T47D (cell line): ENCODE results near the gene G6PD.

Experiments used
- DNase-seq, 2 experiments: peaks; one replicate each; pipeline versions ENCODE4 v3.0.0 to v3.0.0-alpha.2; 2011 to 2012; ENCODE audit warnings: low read depth in 1 of 2, low spot score in 1 of 2
- JUND ChIP-seq: IDR thresholded peaks from 2 replicates; pipeline ENCODE4 v1.6.1; 2012; ENCODE audit warnings: low read depth
- in situ Hi-C: cut with HindIII; loops from 2 replicates; pipeline ENCODE4 v1.10.0; 2016; ENCODE audit warnings: low sequenced_read_pairs, low pct_unique_long_range_greater_than_20kb

Gene G6PD

DNA sequence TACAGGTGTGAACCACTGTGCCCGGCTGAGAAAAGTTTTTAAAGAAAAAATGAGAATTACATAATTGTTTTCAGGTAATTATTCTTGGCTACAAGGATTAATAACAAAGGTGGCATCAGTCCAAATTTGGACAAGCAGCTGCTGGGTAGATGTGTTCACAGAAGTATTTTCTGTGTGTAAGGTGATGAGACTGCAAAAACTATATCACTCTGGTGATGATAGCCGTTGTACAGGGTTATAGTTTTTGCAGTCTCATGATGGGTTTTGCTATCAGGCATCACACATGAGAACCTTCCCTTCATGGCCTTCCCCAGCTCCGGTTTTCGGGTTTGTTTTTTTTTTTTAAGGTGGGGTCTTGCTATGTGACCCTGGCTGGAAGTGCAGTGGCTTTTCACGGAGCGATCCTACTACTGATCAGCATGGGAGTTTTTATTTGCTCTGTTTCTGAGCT is 51.1 kb downstream of the G6PD start:
- DNase-seq = no peak
- TF ChIP-seq JUND = no peak
- in situ Hi-C loops = no loop called here

DNA sequence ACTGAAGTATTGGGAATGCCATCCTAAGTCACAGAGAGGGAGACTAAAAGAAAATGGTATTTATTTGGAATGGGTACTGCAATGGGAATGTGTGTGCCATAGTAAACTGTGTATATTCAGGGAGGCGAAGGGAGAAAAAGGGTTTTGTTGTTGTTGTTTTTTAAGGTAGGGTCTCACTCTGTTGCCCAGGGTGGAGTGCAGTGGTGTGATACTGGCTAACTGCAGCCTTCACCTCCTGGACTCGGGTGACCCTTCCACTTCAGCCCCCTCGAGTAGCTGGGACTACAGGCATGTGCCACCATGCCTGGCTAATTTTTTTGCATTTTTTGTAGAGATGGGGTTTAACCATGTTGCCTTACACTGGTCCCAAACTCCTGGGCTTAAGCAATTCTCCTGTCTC is 51.9 kb downstream of the G6PD start:
- DNase-seq = no peak
- in situ Hi-C loops = no loop called here
- no peak for TF ChIP-seq JUND

DNA sequence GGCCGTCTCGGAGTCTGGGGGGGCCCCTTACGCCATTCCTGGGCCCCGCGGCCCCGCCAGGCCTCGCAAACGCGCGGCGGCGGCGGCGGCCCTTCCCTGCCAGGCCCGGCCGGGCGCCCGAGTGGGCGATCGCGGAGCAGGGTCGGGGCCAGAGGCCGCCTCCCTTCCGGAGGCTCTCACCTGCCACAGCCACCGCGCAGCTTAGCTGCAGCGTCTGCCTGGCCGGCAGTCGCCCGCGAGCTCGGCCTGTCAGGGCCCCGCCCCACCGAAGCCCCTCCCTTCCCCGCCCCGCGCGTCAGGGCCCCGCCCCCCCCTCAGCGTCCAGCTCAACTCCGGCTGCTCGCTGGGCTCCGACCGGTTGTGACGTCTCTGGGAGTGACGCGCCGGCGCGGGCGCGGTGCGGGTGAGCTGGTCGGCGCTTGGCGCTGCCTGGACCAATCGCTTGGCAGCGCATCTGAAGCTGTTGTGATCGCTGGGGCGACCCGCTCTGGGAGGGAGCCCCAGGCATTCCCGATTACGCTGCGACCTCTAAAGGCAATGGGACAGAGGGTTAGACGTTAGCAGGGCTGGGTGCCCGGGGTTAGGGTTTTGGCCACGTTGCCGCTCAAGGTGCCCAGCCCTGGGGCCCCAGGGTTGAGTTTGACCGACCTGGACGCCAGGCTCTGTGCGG is 56.1 kb downstream of the G6PD start, which contains the start of gene SLC10A3:
TSS of gene SLC10A3 (minus strand) at position 216 of the 670 bp plus-strand sequence. CDS start 1,689 bp downstream, outside the sequence.
- peak; percentile 77 to 91 for DNase-seq
- TF ChIP-seq JUND = no peak
- in situ Hi-C loops = no loop called here

GRCh38 chrX:154490021-154490413 is 56.6 kb downstream of the G6PD start:
- no peak for TF ChIP-seq JUND
- in situ Hi-C loops = no loop called here
- peak in 1 of 2 experiments; percentile 5 for DNase-seq

GRCh38 chrX:154489182-154489581 is 57.5 kb downstream of the G6PD start:
- in situ Hi-C loops = no loop called here
- no peak for DNase-seq
- TF ChIP-seq JUND = no peak

DNA sequence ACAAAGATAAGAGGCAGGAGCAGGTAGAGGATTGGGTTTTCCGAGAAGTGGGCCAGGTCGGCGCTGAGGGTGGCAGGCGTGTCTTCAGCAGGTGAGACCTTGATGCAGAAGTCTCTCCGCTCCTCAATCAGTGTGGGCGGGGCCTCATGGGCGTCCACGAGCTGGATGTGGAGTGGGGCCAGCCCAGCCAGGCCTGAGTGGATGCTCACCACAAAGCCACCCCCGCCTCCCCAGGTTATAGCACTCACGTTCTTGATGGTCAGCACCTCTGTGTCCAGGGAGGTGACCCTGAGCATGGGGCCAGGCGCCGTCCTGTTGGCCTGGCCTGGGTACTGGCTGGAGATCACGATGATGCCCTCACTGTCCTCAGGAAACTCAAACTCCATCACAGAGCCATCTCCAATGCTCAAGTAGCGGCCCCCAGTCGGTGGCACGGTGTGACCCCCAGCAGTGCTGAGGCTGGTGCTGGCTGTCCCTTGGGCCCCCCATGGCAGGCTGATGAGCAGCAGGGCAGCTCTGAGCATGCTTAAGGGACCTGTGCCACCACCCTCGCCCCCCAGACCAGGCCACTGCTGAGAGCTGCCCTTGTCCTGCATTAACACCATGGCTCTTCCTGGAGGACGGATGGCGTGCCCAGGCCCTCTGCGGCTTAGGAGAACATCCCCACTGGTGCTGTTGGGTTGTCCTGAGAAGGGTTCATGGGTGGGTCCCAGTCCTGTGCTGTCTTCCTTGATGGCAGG is 58.1 kb downstream of the G6PD start:
- TF ChIP-seq JUND = no peak
- DNase-seq = no peak
- in situ Hi-C loops = no loop called here

GRCh38 chrX:154487518-154488290 is 58.9 kb downstream of the G6PD start:
- in situ Hi-C loops = no loop called here
- no peak for TF ChIP-seq JUND
- no peak for DNase-seq

- TF ChIP-seq JUND = no peak
- DNase-seq = peak; percentile 33 to 88
- in situ Hi-C loops = no loop called here
Observed at GRCh38 chrX:154486396-154487207, 60.0 kb downstream of the G6PD start, which contains the start of gene UBL4A. UBL4A (minus strand) TSS chrX:154486615; CDS start chrX:154486584, 31 bp downstream.

DNA sequence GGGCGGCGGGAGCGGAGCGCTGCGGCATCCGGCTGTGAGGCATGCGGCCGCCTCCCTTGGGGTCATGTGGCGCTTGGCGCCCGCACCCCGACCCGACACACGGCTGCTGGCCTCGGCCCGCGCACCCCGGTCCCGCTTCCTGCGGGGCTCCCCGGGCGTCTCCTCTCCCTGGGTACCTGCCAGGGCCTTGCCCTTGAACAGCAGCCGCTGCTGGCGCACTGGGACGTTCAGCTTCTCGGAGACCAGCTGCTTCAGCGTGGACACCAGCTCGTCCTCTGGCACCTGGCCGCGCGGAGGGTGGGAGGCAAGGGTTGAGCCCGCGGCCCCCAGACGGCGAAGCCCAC is 60.6 kb downstream of the G6PD start:
- no peak for TF ChIP-seq JUND
- in situ Hi-C loops = no loop called here
- DNase-seq = peak in 1 of 2 experiments; percentile 20

DNA sequence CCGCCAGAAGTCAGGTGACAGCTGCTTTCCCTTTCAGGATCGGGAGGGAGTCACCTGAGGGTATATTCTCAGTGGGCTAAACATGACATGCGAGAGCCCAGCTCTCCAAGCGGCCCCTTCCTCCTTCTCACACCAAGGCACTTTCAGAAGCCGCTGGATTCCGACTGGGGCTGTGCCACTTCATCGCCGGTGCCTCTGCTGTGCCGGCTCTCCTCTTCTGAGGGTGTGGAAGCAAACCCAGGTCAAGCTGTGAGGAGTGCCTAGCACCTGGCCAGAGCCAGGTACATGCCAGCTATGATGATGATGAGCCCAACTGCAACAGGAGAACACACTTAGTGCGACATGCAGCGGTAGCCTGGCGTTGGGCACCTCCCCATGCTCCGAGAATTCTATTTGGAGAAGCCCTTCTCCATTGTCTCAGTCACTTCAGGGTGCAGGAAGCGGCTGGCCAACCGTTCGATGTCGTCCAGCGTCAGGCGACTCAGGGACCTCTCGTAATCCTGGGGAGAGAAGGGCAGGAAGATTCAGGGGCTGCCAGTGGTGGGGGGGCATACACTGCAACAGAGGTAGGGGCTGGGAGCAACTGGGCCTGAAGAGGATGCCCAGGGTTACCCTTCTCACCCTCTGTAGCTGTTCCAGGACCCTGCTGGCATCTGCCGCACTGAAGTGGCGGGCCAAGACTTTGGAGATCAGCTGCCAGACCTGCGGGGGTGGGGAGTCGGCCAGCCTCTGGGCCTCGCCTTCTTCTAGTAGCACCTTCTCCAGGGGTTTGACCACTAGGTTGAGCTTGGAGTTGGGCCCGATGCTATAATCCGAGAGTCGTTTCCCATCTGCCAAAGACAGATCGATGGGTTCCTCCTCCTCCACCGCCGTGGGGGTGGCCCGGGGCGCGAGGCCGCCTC is 61.2 kb downstream of the G6PD start:
- in situ Hi-C loops = no loop called here
- no peak for DNase-seq
- no peak for TF ChIP-seq JUND
